Brain microvascular endothelial cell (primary cell): ENCODE results near the gene GRID1.
"Not testable (repeated sequence)": the region's sequence is repeated elsewhere in the genome, so short reads cannot be mapped to it uniquely, and the experiment has no call there.

Source experiments
- DNase-seq: peaks from one replicate; pipeline ENCODE4 v3.0.0-alpha.2; 2020
- H3K27ac ChIP-seq: fragments of 250-450 bp; sonication (Bioruptor Pico); 2 replicates; pipeline ENCODE4 v1.5.1; 2020; ENCODE audit warnings: mild to moderate bottlenecking, moderate library complexity
- H3K27me3 ChIP-seq: fragments of 250-450 bp; sonication (Bioruptor Pico); replicated peaks from 2 replicates; pipeline ENCODE4 v1.5.1; 2020; ENCODE audit warnings: mild to moderate bottlenecking
- H3K36me3 ChIP-seq: fragments of 250-450 bp; sonication (Bioruptor Pico); replicated peaks from 2 replicates; pipeline ENCODE4 v1.5.1; 2020; ENCODE audit warnings: mild to moderate bottlenecking
- H3K4me3 ChIP-seq: 2 replicates; pipeline ENCODE4 v1.5.1; 2011; ENCODE audit warnings: low read depth, mild to moderate bottlenecking, control low read depth, low read length, moderate library complexity
- CTCF ChIP-seq: IDR thresholded peaks from 2 replicates; pipeline ENCODE4 v1.5.1; 2011; ENCODE audit warnings: low read depth, mild to moderate bottlenecking, moderate library complexity, low read length, control low read depth, inconsistent platforms; ENCODE audit errors: missing control alignments
- in situ Hi-C: cut with HindIII; loops from 2 replicates; pipeline ENCODE4 v1.10.0; 2017; ENCODE audit warnings: low sequenced_read_pairs, low pct_ligation_motif_present

The GRID1 gene

GRCh38 chr10:86098187-86098881 is 268.3 kb downstream of the GRID1 start:
- no peaks in the 10 kb centered on the region for H3K27me3 ChIP-seq
- DNase-seq: no peak
- no peaks in the 10 kb centered on the region for H3K36me3 ChIP-seq
- H3K4me3 ChIP-seq: no peak overlapping the region
- in situ Hi-C loops: no loop called here
- TF ChIP-seq CTCF: no peak
- H3K27ac ChIP-seq: no peak overlapping the region

GRCh38 chr10:86095061-86095460 is 271.5 kb downstream of the GRID1 start:
- in situ Hi-C loops, H3K27ac ChIP-seq, H3K27me3 ChIP-seq, H3K36me3 ChIP-seq, H3K4me3 ChIP-seq, DNase-seq: not testable (repeated sequence)

GRCh38 chr10:86092311-86092710 is 274.3 kb downstream of the GRID1 start:
- H3K27ac ChIP-seq, DNase-seq, H3K27me3 ChIP-seq, H3K4me3 ChIP-seq, in situ Hi-C loops, H3K36me3 ChIP-seq: not testable (repeated sequence)

GRCh38 chr10:86091216-86091615 is 275.4 kb downstream of the GRID1 start:
- in situ Hi-C loops: no loop called here
- Histone ChIP-seq H3K4me3 (no peak overlapping the region), H3K36me3 (no peaks in the 10 kb centered on the region), H3K27me3 (no peaks in the 10 kb centered on the region), H3K27ac (no peak overlapping the region)
- no peak for DNase-seq
- no peak for TF ChIP-seq CTCF

GRCh38 chr10:86090807-86091206 is 275.8 kb downstream of the GRID1 start:
- no peak for TF ChIP-seq CTCF
- no peak for DNase-seq
- no peaks in the 10 kb centered on the region for H3K27me3 ChIP-seq
- H3K4me3 ChIP-seq: no peak overlapping the region
- H3K27ac ChIP-seq: no peak overlapping the region
- in situ Hi-C loops: no loop called here
- H3K36me3 ChIP-seq: no peaks in the 10 kb centered on the region

GRCh38 chr10:86087716-86088115 is 278.9 kb downstream of the GRID1 start:
- no peaks in the 10 kb centered on the region for H3K27me3 ChIP-seq
- TF ChIP-seq CTCF: no peak
- in situ Hi-C loops: no loop called here

GRCh38 chr10:86086418-86086817 is 280.2 kb downstream of the GRID1 start:
- TF ChIP-seq CTCF: no peak
- DNase-seq: no peak
- H3K27me3 ChIP-seq: no peaks in the 10 kb centered on the region
- no peak overlapping the region for H3K4me3 ChIP-seq
- H3K27ac ChIP-seq: no peak overlapping the region
- H3K36me3 ChIP-seq: no peaks in the 10 kb centered on the region
- in situ Hi-C loops: no loop called here

More at GRCh38 chr10:86087716-86088115, 278.9 kb downstream of the GRID1 start:
- Histone ChIP-seq H3K36me3 (no peaks in the 10 kb centered on the region), H3K4me3 (no peak overlapping the region), H3K27ac (no peak overlapping the region)
- DNase-seq: no peak
